OCI-LY3 (cell line): ENCODE data around the gene RNF225.

Source experiments
- H2AFZ ChIP-seq: fragments of 200-600, 300-600 bp; shearing (Covaris generic); 2 replicates; pipeline ENCODE4 v1.6.0; 2014; ENCODE audit warnings: antibody characterized with exemption, low read depth, low read length
- H3K27ac ChIP-seq: fragments of 200-600, 300-600 bp; sonication (generic); 2 replicates; pipeline ENCODE4 v1.5.1; 2014; ENCODE audit warnings: mild to moderate bottlenecking, low read length, moderate library complexity, mixed read lengths
- H3K27me3 ChIP-seq: fragments of 200-600, 300-600 bp; sonication (generic); 2 replicates; pipeline ENCODE4 v1.6.1; 2014; ENCODE audit warnings: low read depth, low read length, mixed read lengths
- H3K36me3 ChIP-seq: fragments of 200-600, 300-600 bp; sonication (generic); replicated peaks from 2 replicates; pipeline ENCODE3; 2014; ENCODE audit warnings: low read depth, low read length, mixed read lengths
- H3K4me1 ChIP-seq: fragments of 300-600, 200-600 bp; sonication (generic); 2 replicates; pipeline ENCODE4 v1.6.1; 2014; ENCODE audit warnings: low read length, mixed read lengths
- H3K4me2 ChIP-seq: fragments of 200-600, 300-600 bp; sonication (generic); 2 replicates; pipeline ENCODE4 v1.6.1; 2014; ENCODE audit warnings: low read length, mixed read lengths
- H3K4me3 ChIP-seq: fragments of 300-600, 200-600 bp; sonication (generic); 2 replicates; pipeline ENCODE4 v1.5.1; 2014; ENCODE audit warnings: antibody characterized with exemption, mild to moderate bottlenecking, low read length, moderate library complexity
- H3K79me2 ChIP-seq: fragments of 300-600, 200-600 bp; shearing (Covaris generic); 2 replicates; pipeline ENCODE4 v1.6.1; 2014; ENCODE audit warnings: mild to moderate bottlenecking, low read length, mixed read lengths
- H3K9ac ChIP-seq: fragments of 300-600, 200-600 bp; shearing (Covaris generic); 2 replicates; pipeline ENCODE4 v1.6.0; 2014; ENCODE audit warnings: mild to moderate bottlenecking, low read length, moderate library complexity
- H3K9me3 ChIP-seq: fragments of 200-600, 300-600 bp; shearing (Covaris generic); 2 replicates; pipeline ENCODE4 v1.6.1; 2014; ENCODE audit warnings: low read length, mixed read lengths; ENCODE audit not compliant: insufficient read depth
- H4K20me1 ChIP-seq: fragments of 200-600, 300-600 bp; sonication (generic); 2 replicates; pipeline ENCODE4 v1.6.1; 2016; ENCODE audit warnings: low read length, mixed read lengths; ENCODE audit not compliant: insufficient read depth
- CTCF ChIP-seq: fragments of 200-600, 300-600 bp; sonication (generic); IDR thresholded peaks from 2 replicates; pipeline ENCODE4 v1.5.1; 2014; ENCODE audit warnings: antibody characterized with exemption, low read length, low read depth
- EZH2phosphoT487 ChIP-seq: fragments of 200-600 bp; shearing (Covaris generic); IDR thresholded peaks from 2 replicates; pipeline ENCODE4 v1.6.1; 2018; ENCODE audit warnings: antibody characterized with exemption, mixed run types, low read depth

The RNF225 gene

GRCh38 chr19:58351990-58352755 lies 43.3 kb upstream of the RNF225 start:
- Histone ChIP-seq H3K79me2 (no peaks in the 10 kb centered on the region; the same call in 1 of the 2 replicates), H2AFZ (no peak overlapping the region), H3K4me2 (no peak overlapping the region), H3K4me1 (peaks cover 3% of the 10 kb centered on the region; the same call in 1 of the 2 replicates), H3K4me3 (no peak overlapping the region), H3K27me3 (no peaks in the 10 kb centered on the region), H3K9ac (no peak overlapping the region), H3K27ac (no peak overlapping the region), H3K36me3 (no peaks in the 10 kb centered on the region), H3K9me3 (no peaks in the 10 kb centered on the region), H4K20me1 (no peaks in the 10 kb centered on the region)
- TF ChIP-seq EZH2phosphoT487 (no peak), CTCF (no peak)

- TF ChIP-seq CTCF = no peak
- no peak for TF ChIP-seq EZH2phosphoT487
- Histone ChIP-seq H3K4me3 (no peak within 1 kb of the TSS), H3K79me2 (no peaks in the 10 kb centered on the region), H2AFZ (no peak within 1 kb of the TSS), H3K9me3 (no peaks in the 10 kb centered on the region), H4K20me1 (no peaks in the 10 kb centered on the region), H3K4me1 (peaks cover 3% of the 10 kb centered on the region; the same call in 1 of the 2 replicates), H3K36me3 (no peaks in the 10 kb centered on the region), H3K27me3 (no peaks in the 10 kb centered on the region), H3K9ac (no peak within 1 kb of the TSS), H3K4me2 (no peak within 1 kb of the TSS), H3K27ac (no peak within 1 kb of the TSS)
Observed at GRCh38 chr19:58352760-58353671, 42.4 kb upstream of the RNF225 start, which contains the start of gene A1BG. Gene A1BG (minus strand): TSS chr19:58353492. CDS start chr19:58353437, 55 bp downstream.

- no peaks in the 10 kb centered on the region for H3K36me3 ChIP-seq
- no peaks in the 10 kb centered on the region for H3K4me1 ChIP-seq
- H2AFZ ChIP-seq = no peak overlapping the region
- TF ChIP-seq EZH2phosphoT487 (no peak), CTCF (no peak)
- no peak overlapping the region for H3K27ac ChIP-seq
- H3K27me3 ChIP-seq = no peaks in the 10 kb centered on the region
- no peak overlapping the region for H3K9ac ChIP-seq
- H3K79me2 ChIP-seq = no peaks in the 10 kb centered on the region
- no peak overlapping the region for H3K4me2 ChIP-seq
- no peaks in the 10 kb centered on the region for H3K9me3 ChIP-seq
- H3K4me3 ChIP-seq = no peak overlapping the region
- no peaks in the 10 kb centered on the region for H4K20me1 ChIP-seq
Observed at GRCh38 chr19:58353717-58354477, 41.6 kb upstream of the RNF225 start.
